ENCODE data around the gene PIM1. TPM values are rescaled to one million over a fixed set of nuclear protein-coding genes. Genes with fewer than 3 reads are reported as not detected.
A peak's percentile ranks its signal among the peaks of the same experiment; 100 is the strongest.

PIM1 gene
- total RNA-seq, 2 experiments from 2014 or later: 432 to 449 TPM

GRCh38 chr6:37160922-37161778 is 8.8 kb upstream of the PIM1 start:
- Mint-ChIP-seq H3K27ac (no peak overlapping the region), H3K9me3 (ENCODE audit: insufficient read depth) (no peaks in the 10 kb centered on the region), H3K4me3 (no peak overlapping the region), H3K36me3 (ENCODE audit: low read depth) (no peaks in the 10 kb centered on the region), H3K4me1 (ENCODE audit: low read depth) (peaks cover 11% of the 10 kb centered on the region), H3K27me3 (ENCODE audit: low read depth) (peaks cover 2% of the 10 kb centered on the region)
- ChIA-PET CTCF (interaction anchor here (0.9 to 3.2 kb wide), 9 partner anchors 9 to 143 kb away, joined by 3 to 10 read pairs (median 5); no protein-coding TSS in a partner anchor), POLR2A (interaction anchor here (0.6 to 1.9 kb wide), 2 partner anchors 10 to 23 kb away, joined by 4 to 7 read pairs; no protein-coding TSS in a partner anchor)
- ATAC-seq: no peak
- no peak for DNase-seq

- Mint-ChIP-seq H3K4me3 (no peak overlapping the region), H3K9me3 (ENCODE audit: insufficient read depth) (no peaks in the 10 kb centered on the region), H3K36me3 (ENCODE audit: low read depth) (no peaks in the 10 kb centered on the region), H3K27me3 (ENCODE audit: low read depth) (peaks cover 2% of the 10 kb centered on the region), H3K4me1 (ENCODE audit: low read depth) (peaks cover 5% of the 10 kb centered on the region), H3K27ac (no peak overlapping the region)
- DNase-seq (no peak), ATAC-seq (no peak)
- ChIA-PET CTCF (interaction anchor here (1.3 kb wide), 1 partner anchor 111 kb away, joined by 3 read pairs; no protein-coding TSS in a partner anchor), POLR2A (no interaction called here)
Measured at GRCh38 chr6:37162740-37163139, 7.2 kb upstream of the PIM1 start.

- CTCF ChIA-PET: interaction anchor here (1.0 to 18.8 kb wide), 5 partner anchors 38 to 293 kb away, joined by 3 to 584 read pairs (median 210); no protein-coding TSS in a partner anchor
- DNase-seq (no peak), ATAC-seq (no peak)
- Mint-ChIP-seq H3K9me3 (ENCODE audit: insufficient read depth) (no peaks in the 10 kb centered on the region), H3K4me3 (peak overlapping the region; percentile 97), H3K4me1 (ENCODE audit: low read depth) (peaks cover 21% of the 10 kb centered on the region), H3K27me3 (ENCODE audit: low read depth) (peaks cover 4% of the 10 kb centered on the region), H3K36me3 (ENCODE audit: low read depth) (peaks cover 28% of the 10 kb centered on the region), H3K27ac (peak overlapping the region; percentile 2)
- POLR2A ChIA-PET: interaction anchor here (1.0 to 11.4 kb wide), 7 partner anchors 19 to 143 kb away, joined by 3 to 574 read pairs (median 23); partner anchors contain the start of genes TBC1D22B and TMEM217
Measured at GRCh38 chr6:37168163-37168758, 1.7 kb upstream of the PIM1 start.

GRCh38 chr6:37168811-37169495 is 999 bp upstream of the PIM1 start:
- Mint-ChIP-seq H3K27ac (peak overlapping the region; percentile 95), H3K4me3 (peak overlapping the region; percentile 97), H3K36me3 (ENCODE audit: low read depth) (peaks cover 35% of the 10 kb centered on the region), H3K9me3 (ENCODE audit: insufficient read depth) (no peaks in the 10 kb centered on the region), H3K27me3 (ENCODE audit: low read depth) (peaks cover 4% of the 10 kb centered on the region), H3K4me1 (ENCODE audit: low read depth) (peaks cover 28% of the 10 kb centered on the region)
- ATAC-seq (no peak), DNase-seq (peak; percentile 38)
- POLR2A ChIA-PET: interaction anchor here (0.7 to 11.4 kb wide), 13 partner anchors 18 to 333 kb away, joined by 3 to 574 read pairs (median 5); partner anchors contain the start of genes MTCH1, TBC1D22B and TMEM217
- CTCF ChIA-PET: interaction anchor here (1.0 to 18.8 kb wide), 5 partner anchors 38 to 293 kb away, joined by 3 to 584 read pairs (median 210); no protein-coding TSS in a partner anchor

- H3K4me1 Mint-ChIP-seq (ENCODE audit: low read depth): peaks cover 36% of the 10 kb centered on the region
- H3K27ac Mint-ChIP-seq: peak overlapping the region; percentile 99
- DNase-seq (peak; percentile 64), ATAC-seq (peak; percentile 8)
- ChIA-PET CTCF (interaction anchor here (1.0 to 18.8 kb wide), 10 partner anchors 12 to 185 kb away, joined by 3 to 584 read pairs (median 8); partner anchors contain the start of gene MTCH1), POLR2A (interaction anchor here (0.6 to 11.4 kb wide), 23 partner anchors 10 to 575 kb away, joined by 3 to 574 read pairs (median 6); partner anchors contain the start of genes CMTR1, MTCH1, TBC1D22B and TMEM217)
- H3K36me3 Mint-ChIP-seq (ENCODE audit: low read depth): peaks cover 51% of the 10 kb centered on the region
- H3K9me3 Mint-ChIP-seq (ENCODE audit: insufficient read depth): no peaks in the 10 kb centered on the region
- H3K27me3 Mint-ChIP-seq (ENCODE audit: low read depth): peaks cover 4% of the 10 kb centered on the region
- H3K4me3 Mint-ChIP-seq: peak overlapping the region; percentile 100
Measured at GRCh38 chr6:37170273-37171200, 585 bp downstream of the PIM1 start.

- Mint-ChIP-seq H3K9me3 (ENCODE audit: insufficient read depth) (no peaks in the 10 kb centered on the region), H3K36me3 (ENCODE audit: low read depth) (peaks cover 59% of the 10 kb centered on the region), H3K4me1 (ENCODE audit: low read depth) (peaks cover 44% of the 10 kb centered on the region), H3K27me3 (ENCODE audit: low read depth) (peaks cover 4% of the 10 kb centered on the region), H3K4me3 (peak overlapping the region; percentile 100), H3K27ac (peak overlapping the region; percentile 99)
- peak; percentile 58 for DNase-seq
- ATAC-seq: no peak
- POLR2A ChIA-PET: interaction anchor here (0.6 to 11.4 kb wide), 26 partner anchors 10 to 575 kb away, joined by 3 to 574 read pairs (median 6); partner anchors contain the start of genes CMTR1, MTCH1, TBC1D22B and TMEM217
- CTCF ChIA-PET: interaction anchor here (1.0 to 18.8 kb wide), 13 partner anchors 11 to 405 kb away, joined by 3 to 584 read pairs (median 10); partner anchors contain the start of gene MTCH1
Measured at GRCh38 chr6:37171201-37171969, 1.4 kb downstream of the PIM1 start.

- ChIA-PET POLR2A (interaction anchor here (0.5 to 11.4 kb wide), 21 partner anchors 10 to 576 kb away, joined by 3 to 574 read pairs (median 6); partner anchors contain the start of genes MTCH1, TBC1D22B and TMEM217), CTCF (interaction anchor here (1.0 to 18.8 kb wide), 17 partner anchors 10 to 406 kb away, joined by 3 to 584 read pairs (median 7); partner anchors contain the start of genes C6orf89 and MTCH1)
- peaks cover 4% of the 10 kb centered on the region for H3K27me3 Mint-ChIP-seq (ENCODE audit: low read depth)
- H3K36me3 Mint-ChIP-seq (ENCODE audit: low read depth): peaks cover 67% of the 10 kb centered on the region
- H3K4me1 Mint-ChIP-seq (ENCODE audit: low read depth): peaks cover 52% of the 10 kb centered on the region
- peak overlapping the region; percentile 100 for H3K4me3 Mint-ChIP-seq
- DNase-seq (peak; percentile 97), ATAC-seq (peak; percentile 21)
- no peaks in the 10 kb centered on the region for H3K9me3 Mint-ChIP-seq (ENCODE audit: insufficient read depth)
- H3K27ac Mint-ChIP-seq: peak overlapping the region; percentile 99
Measured at GRCh38 chr6:37171970-37172812, 2.2 kb downstream of the PIM1 start.

GRCh38 chr6:37172912-37173492 is 3.0 kb downstream of the PIM1 start:
- peak overlapping the region; percentile 99 for H3K27ac Mint-ChIP-seq
- ChIA-PET POLR2A (interaction anchor here (0.5 to 11.4 kb wide), 12 partner anchors 9 to 187 kb away, joined by 3 to 574 read pairs (median 18); partner anchors contain the start of gene MTCH1), CTCF (interaction anchor here (0.9 to 18.8 kb wide), 13 partner anchors 9 to 287 kb away, joined by 3 to 584 read pairs (median 10); partner anchors contain the start of gene C6orf89)
- peaks cover 75% of the 10 kb centered on the region for H3K36me3 Mint-ChIP-seq (ENCODE audit: low read depth)
- peaks cover 58% of the 10 kb centered on the region for H3K4me1 Mint-ChIP-seq (ENCODE audit: low read depth)
- no peak for DNase-seq
- peak overlapping the region; percentile 100 for H3K4me3 Mint-ChIP-seq
- H3K27me3 Mint-ChIP-seq (ENCODE audit: low read depth): peaks cover 4% of the 10 kb centered on the region
- no peaks in the 10 kb centered on the region for H3K9me3 Mint-ChIP-seq (ENCODE audit: insufficient read depth)
- ATAC-seq: no peak

Measured in activated CD8-positive, alpha-beta T cell treated with anti-CD3 and anti-CD28 coated beads, Interleukin-2, amount 10 ng/mL, durations not matched to agents 7 days and 5 days (primary cell).